GM12801 (cell line): Measurements from ENCODE around the gene PRODH.

ENCODE experiments used
- TF ChIP-seq, protein P1 (sequence below): IDR thresholded peaks from one replicate; pipeline ENCODE4 v1.5.1; 2011; ENCODE audit warnings: control low read depth; ENCODE audit not compliant: insufficient read length; ENCODE audit errors: extremely low read depth

The PRODH gene, protein sequence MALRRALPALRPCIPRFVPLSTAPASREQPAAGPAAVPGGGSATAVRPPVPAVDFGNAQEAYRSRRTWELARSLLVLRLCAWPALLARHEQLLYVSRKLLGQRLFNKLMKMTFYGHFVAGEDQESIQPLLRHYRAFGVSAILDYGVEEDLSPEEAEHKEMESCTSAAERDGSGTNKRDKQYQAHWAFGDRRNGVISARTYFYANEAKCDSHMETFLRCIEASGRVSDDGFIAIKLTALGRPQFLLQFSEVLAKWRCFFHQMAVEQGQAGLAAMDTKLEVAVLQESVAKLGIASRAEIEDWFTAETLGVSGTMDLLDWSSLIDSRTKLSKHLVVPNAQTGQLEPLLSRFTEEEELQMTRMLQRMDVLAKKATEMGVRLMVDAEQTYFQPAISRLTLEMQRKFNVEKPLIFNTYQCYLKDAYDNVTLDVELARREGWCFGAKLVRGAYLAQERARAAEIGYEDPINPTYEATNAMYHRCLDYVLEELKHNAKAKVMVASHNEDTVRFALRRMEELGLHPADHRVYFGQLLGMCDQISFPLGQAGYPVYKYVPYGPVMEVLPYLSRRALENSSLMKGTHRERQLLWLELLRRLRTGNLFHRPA

DNA sequence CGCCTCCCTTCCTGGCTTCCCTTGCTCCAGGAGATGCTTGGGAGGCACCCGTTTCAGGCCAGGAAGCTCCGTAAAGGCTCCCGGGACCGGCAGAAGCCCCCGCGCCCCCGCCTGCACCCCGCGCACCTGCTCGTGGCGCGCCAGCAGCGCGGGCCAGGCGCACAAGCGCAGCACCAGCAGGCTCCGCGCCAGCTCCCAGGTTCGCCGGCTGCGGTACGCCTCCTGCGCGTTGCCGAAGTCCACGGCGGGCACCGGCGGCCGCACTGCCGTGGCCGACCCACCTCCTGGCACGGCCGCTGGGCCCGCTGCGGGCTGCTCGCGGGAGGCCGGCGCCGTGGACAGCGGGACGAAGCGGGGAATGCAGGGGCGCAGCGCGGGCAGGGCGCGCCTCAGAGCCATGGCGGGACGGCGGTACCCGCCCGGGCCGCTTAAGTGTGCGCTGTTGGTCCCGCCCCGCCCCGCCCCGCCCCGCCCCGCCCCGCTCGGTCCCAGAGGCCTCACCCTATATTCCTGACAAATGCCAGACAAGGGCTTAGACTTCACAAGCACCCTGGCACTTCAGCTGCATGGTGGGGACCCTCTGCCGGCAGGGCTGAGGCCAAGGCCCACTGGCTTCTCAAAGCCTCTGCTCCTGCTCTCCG, at the start of gene PRODH:
TSS of gene PRODH (minus strand) at position 405 of the 641 bp plus-strand sequence. CDS start at position 399, 6 bp downstream.
- TF ChIP-seq, protein P1, sequence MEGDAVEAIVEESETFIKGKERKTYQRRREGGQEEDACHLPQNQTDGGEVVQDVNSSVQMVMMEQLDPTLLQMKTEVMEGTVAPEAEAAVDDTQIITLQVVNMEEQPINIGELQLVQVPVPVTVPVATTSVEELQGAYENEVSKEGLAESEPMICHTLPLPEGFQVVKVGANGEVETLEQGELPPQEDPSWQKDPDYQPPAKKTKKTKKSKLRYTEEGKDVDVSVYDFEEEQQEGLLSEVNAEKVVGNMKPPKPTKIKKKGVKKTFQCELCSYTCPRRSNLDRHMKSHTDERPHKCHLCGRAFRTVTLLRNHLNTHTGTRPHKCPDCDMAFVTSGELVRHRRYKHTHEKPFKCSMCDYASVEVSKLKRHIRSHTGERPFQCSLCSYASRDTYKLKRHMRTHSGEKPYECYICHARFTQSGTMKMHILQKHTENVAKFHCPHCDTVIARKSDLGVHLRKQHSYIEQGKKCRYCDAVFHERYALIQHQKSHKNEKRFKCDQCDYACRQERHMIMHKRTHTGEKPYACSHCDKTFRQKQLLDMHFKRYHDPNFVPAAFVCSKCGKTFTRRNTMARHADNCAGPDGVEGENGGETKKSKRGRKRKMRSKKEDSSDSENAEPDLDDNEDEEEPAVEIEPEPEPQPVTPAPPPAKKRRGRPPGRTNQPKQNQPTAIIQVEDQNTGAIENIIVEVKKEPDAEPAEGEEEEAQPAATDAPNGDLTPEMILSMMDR = no peak

- TF ChIP-seq, protein P1 = no peak
These were observed 49.7 kb upstream of the PRODH start for GRCh38 chr22:18985780-18986179.

DNA sequence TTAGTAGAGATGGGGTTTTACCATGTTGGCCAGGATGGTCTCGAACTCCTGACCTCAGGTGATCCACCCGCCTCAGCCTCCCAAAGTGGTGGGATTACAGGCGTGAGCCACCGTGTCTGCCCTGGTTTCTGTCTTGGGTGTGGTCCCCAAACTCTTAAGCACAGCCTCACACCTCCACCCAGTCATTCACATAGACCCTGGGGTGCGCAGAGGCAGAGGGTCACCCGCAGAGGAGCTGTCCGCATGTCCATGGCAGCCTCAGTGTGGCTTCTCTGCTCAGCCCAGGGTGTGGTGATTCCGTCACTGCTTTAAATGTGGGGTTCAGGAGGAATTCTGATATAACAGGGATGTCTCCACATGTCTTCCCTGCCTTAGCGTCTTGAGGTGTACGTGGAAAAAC, 48.5 kb upstream of the PRODH start:
- TF ChIP-seq, protein P1 = no peak

DNA sequence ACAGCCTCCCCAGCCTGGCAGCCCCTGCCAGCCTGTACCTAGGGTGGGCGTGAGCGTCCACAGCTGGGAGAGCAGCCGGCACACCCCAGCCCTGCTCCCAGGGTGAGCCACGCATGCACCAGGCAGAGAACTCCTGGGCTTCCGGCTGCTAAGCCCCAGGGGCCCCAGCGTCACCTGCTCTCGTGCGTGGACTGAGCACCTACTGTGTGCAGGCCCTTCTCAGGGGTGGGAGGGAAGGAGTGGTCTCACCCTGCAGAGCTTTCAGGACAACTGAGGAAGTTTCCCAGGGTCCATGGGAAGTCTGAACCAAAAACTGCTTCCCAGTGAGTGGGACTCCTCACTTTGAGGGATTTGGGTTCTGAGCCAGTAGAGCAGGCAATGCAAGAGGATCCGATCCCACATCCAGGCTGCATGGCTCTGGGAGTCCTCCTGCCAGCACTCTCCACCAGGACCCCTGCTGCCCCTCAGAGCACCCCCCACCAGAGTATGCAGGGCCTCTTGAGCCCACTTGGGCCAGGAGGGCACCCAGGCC, 47.1 kb upstream of the PRODH start:
- TF ChIP-seq, protein P1 = no peak

DNA sequence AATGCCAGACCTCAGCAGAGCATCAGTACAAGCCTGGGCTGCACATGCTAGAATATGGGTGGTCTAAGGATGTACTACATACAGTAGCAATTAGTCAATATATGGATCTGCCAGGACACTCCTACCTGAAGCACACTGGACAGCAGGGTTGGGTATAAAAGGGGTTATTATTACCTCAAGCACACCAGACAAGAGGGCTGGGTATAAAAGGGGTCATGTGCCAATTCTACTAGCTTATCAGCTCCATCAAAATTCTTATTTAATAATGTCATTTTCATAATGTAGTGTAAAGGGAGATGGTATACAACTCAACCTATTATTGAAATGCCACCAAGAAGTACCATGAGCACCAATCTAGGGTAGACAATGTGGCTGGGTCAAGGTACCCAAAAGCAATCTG, 44.7 kb upstream of the PRODH start:
- TF ChIP-seq, protein P1 = no peak

DNA sequence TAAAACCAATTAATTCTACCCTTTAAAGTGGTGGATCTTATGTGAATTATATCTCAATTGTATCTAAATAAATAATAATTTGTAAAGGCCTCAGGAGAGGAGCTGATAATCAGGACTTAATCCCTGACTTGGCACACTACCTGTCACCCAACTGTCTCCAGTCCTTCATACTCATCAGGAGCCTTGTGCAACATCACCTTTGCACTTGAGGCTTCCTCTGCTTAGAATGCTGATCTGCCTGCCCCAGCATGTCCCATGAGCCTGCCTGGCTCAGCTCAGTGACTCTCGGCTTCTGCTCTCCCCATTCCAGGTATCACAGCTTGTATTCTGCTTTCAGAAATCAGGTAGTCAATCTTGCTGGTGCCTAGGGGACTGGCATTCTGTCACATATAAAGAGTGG, 43.9 kb upstream of the PRODH start:
- TF ChIP-seq, protein P1 = no peak

GRCh38 chr22:18978506-18978905, 42.4 kb upstream of the PRODH start:
- TF ChIP-seq, protein P1 = no peak
